ENCODE results near the gene TOP2A.

Gene TOP2A

DNA sequence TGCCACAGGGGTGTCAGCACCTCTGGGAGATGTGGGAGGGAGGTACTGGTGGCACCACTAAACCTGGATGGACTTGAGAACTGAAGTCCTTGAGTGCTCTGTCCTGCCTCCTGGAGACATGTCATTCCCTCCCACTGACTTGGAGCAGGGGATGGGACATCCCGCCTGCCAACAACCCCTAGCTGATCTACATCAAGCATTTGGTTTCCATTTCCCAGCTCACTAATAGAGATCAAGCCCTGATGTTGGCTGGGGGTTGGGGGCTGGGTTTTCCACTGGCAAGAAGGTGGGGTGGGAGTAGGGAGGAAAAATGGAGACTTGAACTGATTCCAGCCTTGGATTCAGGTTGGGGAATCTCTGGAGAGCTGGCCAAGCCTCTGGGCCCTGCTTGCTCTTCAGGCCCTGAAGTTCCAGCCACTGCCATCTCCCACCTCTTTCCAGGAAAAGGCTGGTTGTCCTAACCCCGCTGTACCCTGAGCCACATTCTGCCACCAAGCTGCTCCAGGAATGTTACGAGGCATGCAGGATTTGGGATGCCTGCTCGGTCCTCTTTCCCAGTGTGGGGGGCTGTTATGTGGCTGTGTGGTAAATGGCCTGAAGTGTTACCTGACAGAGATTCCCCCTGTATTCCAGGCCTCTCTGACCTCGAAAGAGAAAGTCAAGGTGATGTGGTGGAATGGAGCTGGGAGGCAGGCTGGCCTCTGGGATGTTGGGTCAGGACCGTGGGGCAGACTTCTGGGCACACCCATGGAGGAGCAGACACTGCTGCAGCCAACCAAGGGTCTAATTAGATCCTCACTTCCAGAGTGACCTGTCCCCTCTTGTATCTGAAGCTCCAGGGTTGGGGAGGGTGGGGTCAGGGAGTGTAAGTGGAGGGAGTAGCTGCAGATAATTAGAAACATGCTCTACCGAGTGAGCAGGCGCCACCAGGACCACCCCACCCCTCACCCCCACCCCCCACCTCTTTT is 42.2 kb upstream of the TOP2A start:
- peaks cover 26% of the 10 kb centered on the region for H3K36me3 ChIP-seq (ENCODE audit: insufficient read depth, low read length)
- H3K9me3 ChIP-seq (ENCODE audit: low read length), result no peaks in the 10 kb centered on the region
- H3K4me1 ChIP-seq (ENCODE audit: insufficient read depth, low read length), result peaks cover 78% of the 10 kb centered on the region
- no peaks in the 10 kb centered on the region for H3K27me3 ChIP-seq (ENCODE audit: control insufficient read depth in 1 of 2, insufficient read depth in 2 of 2, low read length in 2 of 2)
- no peak overlapping the region for H3K4me3 ChIP-seq (ENCODE audit: low read depth in 1 of 2, low read length in 2 of 2)
- no peak overlapping the region for H3K9ac ChIP-seq (ENCODE audit: low read length)
- H3K27ac ChIP-seq (ENCODE audit: low read depth, low read length), result peak overlapping the region; percentile 70

DNA sequence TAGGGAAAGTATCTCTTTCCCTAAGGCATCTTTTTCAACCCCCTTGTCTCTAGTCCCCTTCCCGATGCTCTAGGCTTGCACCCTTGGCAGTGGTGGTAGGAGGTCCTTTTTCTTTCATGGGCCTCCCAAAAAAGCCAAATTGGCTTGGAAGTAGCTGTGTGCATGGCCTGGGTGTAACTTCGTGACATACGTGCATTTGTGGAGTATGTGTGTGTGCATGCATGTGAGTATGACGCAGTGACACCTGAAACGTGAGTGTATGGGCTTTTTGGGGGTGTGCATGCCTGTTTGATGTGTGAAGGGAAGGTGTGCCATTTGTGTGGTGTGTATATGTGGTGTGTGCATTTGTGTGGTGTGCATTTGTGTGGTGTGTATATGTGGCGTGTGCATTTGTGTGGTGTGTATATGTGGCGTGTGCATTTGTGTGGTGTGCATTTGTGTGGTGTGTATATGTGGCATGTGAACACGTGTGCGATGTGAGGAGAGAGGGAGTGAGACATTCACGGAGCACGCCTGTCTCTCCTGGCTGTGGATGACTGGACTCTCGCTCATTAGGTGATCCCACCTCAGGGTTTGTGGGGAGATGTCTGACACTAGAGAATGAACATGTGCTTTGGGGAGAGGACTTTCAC is 41.3 kb upstream of the TOP2A start:
- Histone ChIP-seq H3K9ac (ENCODE audit: low read length) (no peak overlapping the region), H3K27me3 (ENCODE audit: control insufficient read depth in 1 of 2, insufficient read depth in 2 of 2, low read length in 2 of 2) (no peaks in the 10 kb centered on the region), H3K27ac (ENCODE audit: low read depth, low read length) (peak overlapping the region; percentile 67), H3K4me3 (ENCODE audit: low read depth in 1 of 2, low read length in 2 of 2) (no peak overlapping the region), H3K36me3 (ENCODE audit: insufficient read depth, low read length) (peaks cover 35% of the 10 kb centered on the region), H3K4me1 (ENCODE audit: insufficient read depth, low read length) (peaks cover 83% of the 10 kb centered on the region), H3K9me3 (ENCODE audit: low read length) (no peaks in the 10 kb centered on the region)

DNA sequence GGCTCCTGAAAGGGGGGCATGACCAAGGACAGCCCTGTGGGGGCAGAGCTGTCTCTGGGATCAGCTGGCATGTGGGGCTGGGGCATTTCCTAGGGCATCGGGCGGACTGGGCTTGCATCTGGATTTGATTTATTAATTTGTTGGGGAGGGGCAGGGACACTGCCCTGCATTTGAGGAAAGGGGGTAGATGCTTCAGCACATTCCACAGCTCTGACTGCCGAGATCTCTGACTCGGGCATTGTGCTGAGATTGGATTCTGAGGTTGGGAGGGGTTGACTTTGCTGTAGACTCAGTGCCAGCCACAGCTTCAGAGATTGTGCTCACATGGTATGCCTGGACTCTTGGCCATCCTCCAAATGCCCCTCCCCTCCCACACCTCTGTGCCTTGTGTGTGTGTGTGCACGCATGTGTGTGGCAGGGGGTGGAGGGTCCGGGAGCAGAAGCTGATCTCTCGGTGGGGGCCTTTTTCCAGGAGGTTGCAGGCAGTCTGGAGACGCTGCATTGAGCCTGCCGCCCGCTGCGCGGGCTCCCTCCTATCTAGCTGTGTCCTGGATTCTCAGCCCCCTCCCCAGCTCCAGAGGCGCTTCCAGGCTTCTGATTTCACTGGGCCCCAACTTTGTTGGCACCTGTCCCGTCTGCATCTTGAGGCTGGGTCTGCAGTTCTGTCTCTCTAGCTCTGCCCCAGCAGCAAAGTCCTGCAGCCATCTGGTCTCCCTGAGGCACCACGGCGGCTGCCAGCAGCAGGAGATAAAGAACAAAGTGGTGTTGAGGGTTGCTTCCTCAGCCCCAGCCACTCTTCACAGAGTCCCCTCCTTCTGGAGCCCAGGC is 40.5 kb upstream of the TOP2A start:
- H3K9ac ChIP-seq (ENCODE audit: low read length), result no peak overlapping the region
- H3K27me3 ChIP-seq (ENCODE audit: control insufficient read depth in 1 of 2, insufficient read depth in 2 of 2, low read length in 2 of 2), result no peaks in the 10 kb centered on the region
- no peaks in the 10 kb centered on the region for H3K9me3 ChIP-seq (ENCODE audit: low read length)
- peak overlapping the region; percentile 67 for H3K27ac ChIP-seq (ENCODE audit: low read depth, low read length)
- peaks cover 87% of the 10 kb centered on the region for H3K4me1 ChIP-seq (ENCODE audit: insufficient read depth, low read length)
- H3K4me3 ChIP-seq (ENCODE audit: low read depth in 1 of 2, low read length in 2 of 2), result no peak overlapping the region
- H3K36me3 ChIP-seq (ENCODE audit: insufficient read depth, low read length), result peaks cover 42% of the 10 kb centered on the region

DNA sequence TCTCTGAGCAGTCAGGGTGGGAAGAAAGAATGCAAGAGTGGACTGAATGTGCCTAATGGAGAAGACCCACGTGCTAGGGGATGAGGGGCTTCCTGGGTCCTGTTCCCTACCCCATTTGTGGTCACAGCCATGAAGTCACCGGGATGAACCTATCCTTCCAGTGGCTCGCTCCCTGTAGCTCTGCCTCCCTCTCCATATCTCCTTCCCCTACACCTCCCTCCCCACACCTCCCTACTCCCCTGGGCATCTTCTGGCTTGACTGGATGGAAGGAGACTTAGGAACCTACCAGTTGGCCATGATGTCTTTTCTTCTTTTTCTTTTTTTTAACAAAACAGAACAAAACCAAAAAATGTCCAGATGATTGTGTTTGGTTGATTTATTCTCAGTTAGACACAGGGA is 39.7 kb upstream of the TOP2A start:
- H3K4me1 ChIP-seq (ENCODE audit: insufficient read depth, low read length), result peaks cover 87% of the 10 kb centered on the region
- peaks cover 51% of the 10 kb centered on the region for H3K36me3 ChIP-seq (ENCODE audit: insufficient read depth, low read length)
- H3K27ac ChIP-seq (ENCODE audit: low read depth, low read length), result peak overlapping the region; percentile 67

DNA sequence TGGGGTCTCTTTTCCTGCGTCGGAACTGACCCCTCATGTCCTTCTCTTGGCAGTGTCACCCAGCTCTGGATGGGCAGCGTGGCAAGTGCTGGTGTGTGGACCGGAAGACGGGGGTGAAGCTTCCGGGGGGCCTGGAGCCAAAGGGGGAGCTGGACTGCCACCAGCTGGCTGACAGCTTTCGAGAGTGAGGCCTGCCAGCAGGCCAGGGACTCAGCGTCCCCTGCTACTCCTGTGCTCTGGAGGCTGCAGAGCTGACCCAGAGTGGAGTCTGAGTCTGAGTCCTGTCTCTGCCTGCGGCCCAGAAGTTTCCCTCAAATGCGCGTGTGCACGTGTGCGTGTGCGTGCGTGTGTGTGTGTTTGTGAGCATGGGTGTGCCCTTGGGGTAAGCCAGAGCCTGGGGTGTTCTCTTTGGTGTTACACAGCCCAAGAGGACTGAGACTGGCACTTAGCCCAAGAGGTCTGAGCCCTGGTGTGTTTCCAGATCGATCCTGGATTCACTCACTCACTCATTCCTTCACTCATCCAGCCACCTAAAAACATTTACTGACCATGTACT is 38.8 kb upstream of the TOP2A start:
- H3K4me3 ChIP-seq (ENCODE audit: low read depth in 1 of 2, low read length in 2 of 2), result peak overlapping the region in 1 of 2 donors; percentile 15
- no peak overlapping the region for H3K9ac ChIP-seq (ENCODE audit: low read length)
- no peaks in the 10 kb centered on the region for H3K9me3 ChIP-seq (ENCODE audit: low read length)
- no peaks in the 10 kb centered on the region for H3K27me3 ChIP-seq (ENCODE audit: control insufficient read depth in 1 of 2, insufficient read depth in 2 of 2, low read length in 2 of 2)
- H3K4me1 ChIP-seq (ENCODE audit: insufficient read depth, low read length), result peaks cover 87% of the 10 kb centered on the region
- peaks cover 56% of the 10 kb centered on the region for H3K36me3 ChIP-seq (ENCODE audit: insufficient read depth, low read length)
- H3K27ac ChIP-seq (ENCODE audit: low read depth, low read length), result peak overlapping the region; percentile 67

More for the DNA sequence above, 39.7 kb upstream of the TOP2A start:
- Histone ChIP-seq H3K4me3 (ENCODE audit: low read depth in 1 of 2, low read length in 2 of 2) (no peak overlapping the region), H3K27me3 (ENCODE audit: control insufficient read depth in 1 of 2, insufficient read depth in 2 of 2, low read length in 2 of 2) (no peaks in the 10 kb centered on the region), H3K9me3 (ENCODE audit: low read length) (no peaks in the 10 kb centered on the region), H3K9ac (ENCODE audit: low read length) (no peak overlapping the region)

DNA sequence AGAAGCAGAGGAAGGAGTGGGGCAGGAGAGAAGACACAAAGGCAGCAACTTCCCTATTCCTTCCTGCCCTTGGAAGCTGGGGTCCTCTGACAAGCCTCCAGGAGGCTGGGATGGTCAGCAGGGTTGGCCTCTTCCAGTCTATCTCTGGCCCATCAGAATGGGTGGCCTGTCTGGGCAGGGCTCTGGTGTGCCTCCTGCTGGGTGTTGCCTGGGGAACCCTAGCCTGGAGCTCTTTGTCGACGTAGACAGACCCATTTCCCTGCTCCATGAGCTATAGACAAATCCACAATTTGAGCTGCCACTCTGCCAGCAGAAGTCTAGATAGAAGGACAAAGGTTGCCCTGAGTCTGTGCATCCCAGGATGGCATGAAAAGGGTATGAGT is 36.9 kb upstream of the TOP2A start:
- H3K9ac ChIP-seq (ENCODE audit: low read length), result no peak overlapping the region
- H3K27me3 ChIP-seq (ENCODE audit: control insufficient read depth in 1 of 2, insufficient read depth in 2 of 2, low read length in 2 of 2), result no peaks in the 10 kb centered on the region
- H3K27ac ChIP-seq (ENCODE audit: low read depth, low read length), result peak overlapping the region; percentile 92
- no peak overlapping the region for H3K4me3 ChIP-seq (ENCODE audit: low read depth in 1 of 2, low read length in 2 of 2)
- H3K36me3 ChIP-seq (ENCODE audit: insufficient read depth, low read length), result peaks cover 56% of the 10 kb centered on the region
- peaks cover 88% of the 10 kb centered on the region for H3K4me1 ChIP-seq (ENCODE audit: insufficient read depth, low read length)
- no peaks in the 10 kb centered on the region for H3K9me3 ChIP-seq (ENCODE audit: low read length)

DNA sequence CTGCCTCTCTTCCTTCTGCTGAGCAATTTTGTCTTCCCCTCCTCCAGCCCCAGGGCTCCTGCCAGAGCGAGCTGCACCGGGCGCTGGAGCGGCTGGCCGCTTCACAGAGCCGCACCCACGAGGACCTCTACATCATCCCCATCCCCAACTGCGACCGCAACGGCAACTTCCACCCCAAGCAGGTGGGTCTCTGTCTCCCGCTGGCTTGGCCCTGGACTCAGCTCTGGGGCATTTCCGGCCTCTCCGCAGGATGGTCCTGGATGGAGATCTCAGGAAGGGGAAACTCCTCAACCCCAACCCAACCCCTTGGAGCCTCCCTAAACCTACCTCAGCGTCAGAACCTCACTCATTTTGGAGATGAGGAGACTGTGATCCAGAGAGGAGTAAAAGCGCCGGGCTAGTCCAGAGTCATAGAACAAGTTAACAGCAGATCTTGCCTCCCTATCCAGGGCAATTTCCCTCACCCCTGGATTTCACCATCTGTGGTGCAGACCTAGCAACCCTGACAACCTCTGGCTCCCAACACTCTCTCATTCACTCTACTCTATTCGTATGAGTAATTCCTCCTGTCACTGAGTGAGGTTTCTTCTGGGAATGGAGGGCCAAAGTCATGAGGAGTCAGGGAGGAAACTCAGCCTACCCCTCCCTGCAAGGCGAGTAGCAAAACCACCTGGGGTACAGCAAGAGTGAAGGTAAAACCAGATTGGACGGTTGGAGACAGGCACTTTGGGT is 36.4 kb upstream of the TOP2A start:
- Histone ChIP-seq H3K9me3 (ENCODE audit: low read length) (no peaks in the 10 kb centered on the region), H3K4me1 (ENCODE audit: insufficient read depth, low read length) (peaks cover 87% of the 10 kb centered on the region), H3K36me3 (ENCODE audit: insufficient read depth, low read length) (peaks cover 56% of the 10 kb centered on the region), H3K9ac (ENCODE audit: low read length) (no peak overlapping the region), H3K27me3 (ENCODE audit: control insufficient read depth in 1 of 2, insufficient read depth in 2 of 2, low read length in 2 of 2) (no peaks in the 10 kb centered on the region), H3K27ac (ENCODE audit: low read depth, low read length) (peak overlapping the region; percentile 92), H3K4me3 (ENCODE audit: low read depth in 1 of 2, low read length in 2 of 2) (no peak overlapping the region)

DNA sequence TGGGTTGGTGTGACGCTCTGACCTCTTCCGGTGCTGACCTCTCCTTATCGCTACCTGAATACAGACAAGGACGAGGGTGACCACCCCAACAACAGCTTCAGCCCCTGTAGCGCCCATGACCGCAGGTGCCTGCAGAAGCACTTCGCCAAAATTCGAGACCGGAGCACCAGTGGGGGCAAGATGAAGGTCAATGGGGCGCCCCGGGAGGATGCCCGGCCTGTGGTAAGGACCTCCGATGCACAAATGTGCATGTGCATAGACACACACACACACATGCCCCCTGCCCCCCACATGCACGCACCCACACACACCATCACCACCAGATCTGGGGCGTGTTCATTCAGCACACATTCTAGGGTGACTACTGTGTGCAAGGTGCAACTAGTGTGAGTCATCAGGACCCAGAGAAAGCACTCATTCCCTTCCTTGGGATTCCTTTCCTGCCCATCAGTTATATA is 35.3 kb upstream of the TOP2A start:
- H3K27ac ChIP-seq (ENCODE audit: low read depth, low read length), result peak overlapping the region; percentile 92
- no peaks in the 10 kb centered on the region for H3K9me3 ChIP-seq (ENCODE audit: low read length)
- H3K4me3 ChIP-seq (ENCODE audit: low read depth in 1 of 2, low read length in 2 of 2), result peak overlapping the region in 1 of 2 donors; percentile 12
- peaks cover 87% of the 10 kb centered on the region for H3K4me1 ChIP-seq (ENCODE audit: insufficient read depth, low read length)
- no peak overlapping the region for H3K9ac ChIP-seq (ENCODE audit: low read length)
- no peaks in the 10 kb centered on the region for H3K27me3 ChIP-seq (ENCODE audit: control insufficient read depth in 1 of 2, insufficient read depth in 2 of 2, low read length in 2 of 2)
- peaks cover 63% of the 10 kb centered on the region for H3K36me3 ChIP-seq (ENCODE audit: insufficient read depth, low read length)

DNA sequence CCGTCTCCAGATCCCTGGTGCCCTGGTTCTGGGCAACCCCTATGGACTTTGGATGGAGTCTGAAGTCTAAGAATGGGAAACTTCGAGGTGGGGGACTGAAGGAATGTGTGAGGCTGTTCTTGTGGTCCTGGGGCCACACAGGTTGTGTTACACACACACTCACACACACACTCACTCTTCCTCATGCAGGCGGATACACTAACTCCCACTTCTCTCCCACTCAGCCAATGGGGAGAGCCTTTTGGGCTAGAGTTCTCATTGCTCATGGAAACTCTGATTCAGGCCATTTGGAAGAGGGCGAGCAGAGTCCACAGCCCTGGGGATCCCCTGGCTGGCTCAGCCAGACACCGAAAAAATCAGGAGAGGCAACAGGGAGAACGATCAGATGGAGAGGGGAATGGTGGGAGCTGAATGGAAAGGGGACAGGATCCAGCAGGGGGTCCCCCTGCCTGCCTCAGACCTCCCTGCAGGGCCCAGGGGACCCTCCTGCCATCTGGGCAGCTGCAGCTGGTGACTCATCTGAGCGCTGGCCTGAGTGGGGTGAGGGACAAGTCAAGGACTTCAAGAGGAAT is 34.6 kb upstream of the TOP2A start:
- Histone ChIP-seq H3K4me1 (ENCODE audit: insufficient read depth, low read length) (peaks cover 87% of the 10 kb centered on the region), H3K9me3 (ENCODE audit: low read length) (no peaks in the 10 kb centered on the region), H3K4me3 (ENCODE audit: low read depth in 1 of 2, low read length in 2 of 2) (peak overlapping the region; percentile 3 to 12), H3K27ac (ENCODE audit: low read depth, low read length) (peak overlapping the region; percentile 92), H3K27me3 (ENCODE audit: control insufficient read depth in 1 of 2, insufficient read depth in 2 of 2, low read length in 2 of 2) (no peaks in the 10 kb centered on the region), H3K9ac (ENCODE audit: low read length) (no peak overlapping the region), H3K36me3 (ENCODE audit: insufficient read depth, low read length) (peaks cover 60% of the 10 kb centered on the region)

DNA sequence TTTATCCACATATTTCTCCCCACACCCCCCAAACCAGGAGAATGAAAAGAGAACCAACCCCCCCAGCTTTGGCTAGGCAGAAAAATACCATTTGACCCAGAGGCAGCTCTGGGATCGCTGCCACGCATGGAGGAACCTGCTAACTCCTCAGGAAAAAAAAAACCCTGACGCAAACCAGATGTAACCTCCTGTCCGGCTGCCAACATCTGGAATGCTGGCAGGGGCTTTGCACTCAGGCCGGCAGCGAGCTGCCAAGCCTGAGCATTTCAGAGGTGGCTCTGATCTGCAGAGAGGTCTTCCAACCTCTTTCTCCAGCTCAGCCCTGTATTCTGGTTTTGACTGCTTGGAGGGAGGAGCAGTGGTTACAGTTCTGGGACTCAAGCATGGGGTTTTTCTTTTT is 33.7 kb upstream of the TOP2A start:
- Histone ChIP-seq H3K9ac (ENCODE audit: low read length) (peak overlapping the region; percentile 29), H3K27me3 (ENCODE audit: control insufficient read depth in 1 of 2, insufficient read depth in 2 of 2, low read length in 2 of 2) (no peaks in the 10 kb centered on the region), H3K4me1 (ENCODE audit: insufficient read depth, low read length) (peaks cover 87% of the 10 kb centered on the region), H3K36me3 (ENCODE audit: insufficient read depth, low read length) (peaks cover 58% of the 10 kb centered on the region), H3K4me3 (ENCODE audit: low read depth in 1 of 2, low read length in 2 of 2) (peak overlapping the region in 1 of 2 donors; percentile 42), H3K27ac (ENCODE audit: low read depth, low read length) (peak overlapping the region; percentile 92), H3K9me3 (ENCODE audit: low read length) (no peaks in the 10 kb centered on the region)
